Coronary artery (tissue), 2 donors: Measurements from ENCODE around the gene LYPLA2.
"Not testable (repeated sequence)": the region's sequence is repeated elsewhere in the genome, so short reads cannot be mapped to it uniquely, and the experiment has no call there.

Experiments
- DNase-seq: peaks from one replicate; pipeline ENCODE4 v3.0.0-alpha.2; 2017; ENCODE audit warnings: low spot score
- H3K27ac ChIP-seq, 2 donors: fragments of 200-600 bp; sonication (generic); one replicate each; pipeline ENCODE4 v1.5.1; 2016 to 2019
- H3K4me3 ChIP-seq: fragments of 200-600 bp; sonication (generic); 2 replicates; pipeline ENCODE4 v1.5.1; 2016; ENCODE audit warnings: mild to moderate bottlenecking, moderate library complexity
- TF ChIP-seq, protein P1 (sequence below): fragments of 200-600 bp; sonication (generic); IDR thresholded peaks from one replicate; pipeline ENCODE4 v1.5.1; 2019; ENCODE audit warnings: antibody characterized with exemption

Gene LYPLA2

GRCh38 chr1:23798662-23799142, 7.8 kb downstream of the LYPLA2 start:
- no peak for DNase-seq
- TF ChIP-seq, protein P1, sequence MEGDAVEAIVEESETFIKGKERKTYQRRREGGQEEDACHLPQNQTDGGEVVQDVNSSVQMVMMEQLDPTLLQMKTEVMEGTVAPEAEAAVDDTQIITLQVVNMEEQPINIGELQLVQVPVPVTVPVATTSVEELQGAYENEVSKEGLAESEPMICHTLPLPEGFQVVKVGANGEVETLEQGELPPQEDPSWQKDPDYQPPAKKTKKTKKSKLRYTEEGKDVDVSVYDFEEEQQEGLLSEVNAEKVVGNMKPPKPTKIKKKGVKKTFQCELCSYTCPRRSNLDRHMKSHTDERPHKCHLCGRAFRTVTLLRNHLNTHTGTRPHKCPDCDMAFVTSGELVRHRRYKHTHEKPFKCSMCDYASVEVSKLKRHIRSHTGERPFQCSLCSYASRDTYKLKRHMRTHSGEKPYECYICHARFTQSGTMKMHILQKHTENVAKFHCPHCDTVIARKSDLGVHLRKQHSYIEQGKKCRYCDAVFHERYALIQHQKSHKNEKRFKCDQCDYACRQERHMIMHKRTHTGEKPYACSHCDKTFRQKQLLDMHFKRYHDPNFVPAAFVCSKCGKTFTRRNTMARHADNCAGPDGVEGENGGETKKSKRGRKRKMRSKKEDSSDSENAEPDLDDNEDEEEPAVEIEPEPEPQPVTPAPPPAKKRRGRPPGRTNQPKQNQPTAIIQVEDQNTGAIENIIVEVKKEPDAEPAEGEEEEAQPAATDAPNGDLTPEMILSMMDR: no peak
- Histone ChIP-seq H3K27ac (peak overlapping the region in 1 of 2 donors; percentile 92), H3K4me3 (no peak overlapping the region)

DNA sequence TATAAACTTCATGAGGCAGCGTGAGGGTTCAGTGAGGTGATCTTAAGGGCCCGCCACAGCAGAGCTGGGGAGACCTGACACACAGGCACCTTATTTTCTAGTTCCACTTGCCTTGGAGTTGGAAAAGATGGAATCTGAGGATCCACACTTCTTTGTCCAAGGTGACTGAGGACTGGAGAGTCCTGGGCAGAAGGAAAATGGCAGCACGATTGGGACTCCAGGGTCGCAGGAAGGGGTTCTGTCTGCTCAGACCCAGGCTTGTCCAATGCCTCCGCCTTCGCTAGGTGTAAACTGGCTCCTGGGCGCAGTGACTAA, 8.3 kb downstream of the LYPLA2 start:
- Histone ChIP-seq H3K27ac (peak overlapping the region; percentile 83 to 92), H3K4me3 (peak overlapping the region; percentile 79)
- TF ChIP-seq, protein P1: no peak
- no peak for DNase-seq

DNA sequence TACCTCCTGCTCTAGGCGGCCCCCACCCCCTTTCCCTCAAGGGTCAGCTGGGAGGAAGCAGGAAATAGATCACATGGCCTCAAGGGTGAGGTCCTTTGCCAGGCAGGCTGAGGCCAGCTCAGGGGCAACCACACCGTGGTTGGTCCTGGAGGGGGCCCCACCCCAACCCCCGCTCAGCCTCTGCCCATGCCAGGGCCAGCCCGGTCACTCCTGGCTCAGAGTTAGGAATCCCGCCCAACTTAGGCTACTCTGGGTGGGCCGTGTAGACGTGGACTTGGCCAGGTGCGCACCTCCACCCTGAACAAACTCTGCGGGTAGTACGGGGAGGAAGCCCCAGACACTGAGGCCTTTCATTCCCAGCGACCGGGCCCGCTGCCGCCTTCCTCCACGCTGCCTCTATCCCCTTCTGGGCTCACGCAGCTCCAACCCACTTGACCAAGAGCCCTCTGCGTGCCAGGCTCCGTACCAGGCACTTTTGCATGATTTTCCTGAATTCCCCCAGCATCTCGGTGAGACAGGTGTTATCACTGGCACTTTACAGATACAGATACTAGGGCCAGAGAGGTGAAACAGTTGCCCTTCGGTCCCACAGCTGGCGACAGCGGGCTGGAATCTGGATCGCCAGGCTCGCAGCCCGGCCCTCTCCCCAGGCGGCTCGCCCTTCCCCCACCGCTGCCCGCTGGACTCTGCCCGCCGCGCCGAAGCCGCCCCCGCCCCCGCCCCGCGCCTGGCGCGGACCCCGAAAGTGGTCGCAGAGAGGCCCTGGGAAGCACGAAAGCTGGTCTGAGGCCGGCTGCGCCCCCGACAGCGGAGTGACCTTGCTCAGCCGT, 8.8 kb downstream of the LYPLA2 start:
- TF ChIP-seq, protein P1: no peak
- H3K4me3 ChIP-seq: peak overlapping the region; percentile 79
- H3K27ac ChIP-seq: peak overlapping the region; percentile 83 to 92
- no peak for DNase-seq

- TF ChIP-seq, protein P1: no peak
- peak; percentile 97 for DNase-seq
- Histone ChIP-seq H3K4me3 (peak within 1 kb of the TSS; percentile 79), H3K27ac (peak within 1 kb of the TSS; percentile 83 to 92)
Measured at GRCh38 chr1:23800400-23801337, 9.7 kb downstream of the LYPLA2 start, which contains the start of gene GALE. Gene GALE, minus strand, starts transcription at chr1:23800754. Its CDS starts 1,747 bp downstream, at chr1:23799007.

DNA sequence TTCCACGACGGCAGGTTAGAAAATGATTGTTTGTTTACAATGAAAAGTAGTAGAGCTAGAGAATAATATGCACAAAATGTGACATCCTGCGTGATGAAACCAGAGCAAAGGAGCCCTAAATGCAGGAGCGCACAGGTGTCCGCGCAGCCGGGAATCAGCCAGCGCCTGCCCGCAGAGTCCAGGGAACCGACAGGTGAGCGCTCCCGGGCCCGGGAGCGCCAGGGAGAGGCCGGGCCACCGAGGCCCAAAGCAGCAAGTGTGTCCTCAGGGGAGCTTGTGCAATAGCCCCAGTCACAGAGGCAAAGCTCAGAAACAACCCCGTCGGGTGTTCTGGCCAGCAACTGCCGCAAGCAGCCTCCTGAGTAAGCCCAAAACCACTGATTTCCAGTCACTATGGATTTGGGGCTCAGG, 10.4 kb downstream of the LYPLA2 start:
- DNase-seq: no peak
- H3K27ac ChIP-seq: peak overlapping the region; percentile 83 to 92
- TF ChIP-seq, protein P1: no peak
- H3K4me3 ChIP-seq: peak overlapping the region; percentile 79

DNA sequence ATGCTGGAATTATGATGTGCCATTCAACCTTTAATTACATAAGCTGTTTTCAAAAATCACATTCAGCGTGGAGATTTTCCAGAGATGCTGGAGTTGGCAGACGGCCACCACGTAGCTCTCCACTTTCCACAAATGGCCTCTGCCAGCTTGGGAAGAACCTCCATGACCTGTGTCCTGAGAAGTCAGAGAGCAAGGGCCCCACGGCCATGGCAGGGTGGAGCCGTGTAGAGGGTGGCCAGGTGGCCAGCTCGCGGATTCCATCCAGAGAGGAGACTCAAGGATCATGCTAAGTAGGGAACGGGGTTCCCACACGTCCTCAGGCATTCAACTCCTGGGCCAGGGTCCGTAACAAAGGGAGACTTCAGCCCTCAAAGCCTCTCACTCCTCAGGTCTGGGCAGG, 10.9 kb downstream of the LYPLA2 start:
- H3K4me3 ChIP-seq: no peak overlapping the region
- H3K27ac ChIP-seq: peak overlapping the region in 1 of 2 donors; percentile 92
- DNase-seq: no peak
- TF ChIP-seq, protein P1: no peak

GRCh38 chr1:23802809-23803342, 11.9 kb downstream of the LYPLA2 start:
- not testable (repeated sequence) for H3K27ac ChIP-seq, H3K4me3 ChIP-seq, DNase-seq
